HL-60/S4 (cell line): ENCODE data around the gene KCNH6.

Experiments used
- in situ Hi-C: fragments of 300-500 bp; cut with MboI; formaldehyde crosslinking; loops from 2 replicates; pipeline ENCODE4 v1.14.3; 2022; ENCODE audit warnings: low sequenced_read_pairs

Gene KCNH6

GRCh38 chr17:63511331-63511730 lies 11.8 kb upstream of the KCNH6 start:
- in situ Hi-C loops = no loop called here

GRCh38 chr17:63512388-63512787 lies 10.8 kb upstream of the KCNH6 start:
- in situ Hi-C loops = no loop called here

GRCh38 chr17:63512896-63513644 lies 10.1 kb upstream of the KCNH6 start:
- in situ Hi-C loops = no loop called here

GRCh38 chr17:63514477-63514876 lies 8.7 kb upstream of the KCNH6 start:
- in situ Hi-C loops = no loop called here

- in situ Hi-C loops = no loop called here
Observed at GRCh38 chr17:63514974-63515373, 8.2 kb upstream of the KCNH6 start.

GRCh38 chr17:63515426-63515825 lies 7.7 kb upstream of the KCNH6 start:
- in situ Hi-C loops = no loop called here

- in situ Hi-C loops = no loop called here
Observed at GRCh38 chr17:63516910-63517824, 6.0 kb upstream of the KCNH6 start.

GRCh38 chr17:63517825-63518534 lies 5.2 kb upstream of the KCNH6 start:
- in situ Hi-C loops = no loop called here

- in situ Hi-C loops = no loop called here
Observed at GRCh38 chr17:63519116-63519881, 3.9 kb upstream of the KCNH6 start.

- in situ Hi-C loops = no loop called here
Observed at GRCh38 chr17:63519972-63520882, 2.9 kb upstream of the KCNH6 start.

- in situ Hi-C loops = no loop called here
Observed at GRCh38 chr17:63524051-63524450, 893 bp downstream of the KCNH6 start.

- in situ Hi-C loops = no loop called here
Observed at GRCh38 chr17:63525190-63525946, 2.2 kb downstream of the KCNH6 start.

GRCh38 chr17:63526861-63527260 lies 3.7 kb downstream of the KCNH6 start:
- in situ Hi-C loops = no loop called here

- in situ Hi-C loops = no loop called here
Observed at GRCh38 chr17:63528183-63528582, 5.0 kb downstream of the KCNH6 start.

- in situ Hi-C loops = no loop called here
Observed at GRCh38 chr17:63529711-63530556, 6.8 kb downstream of the KCNH6 start.

GRCh38 chr17:63530557-63531021 lies 7.4 kb downstream of the KCNH6 start:
- in situ Hi-C loops = no loop called here

GRCh38 chr17:63531022-63531965 lies 8.1 kb downstream of the KCNH6 start:
- in situ Hi-C loops = no loop called here
